GM21737 (cell line): ENCODE results near the gene AP1M2.

Experiments
- ATAC-seq: cut with Tn5 transposase; IDR thresholded peaks from one replicate; pipeline ENCODE4 v1.9.1; 2021; ENCODE audit warnings: mild to moderate bottlenecking, moderate library complexity; ENCODE audit not compliant: unreplicated experiment

AP1M2 gene

DNA sequence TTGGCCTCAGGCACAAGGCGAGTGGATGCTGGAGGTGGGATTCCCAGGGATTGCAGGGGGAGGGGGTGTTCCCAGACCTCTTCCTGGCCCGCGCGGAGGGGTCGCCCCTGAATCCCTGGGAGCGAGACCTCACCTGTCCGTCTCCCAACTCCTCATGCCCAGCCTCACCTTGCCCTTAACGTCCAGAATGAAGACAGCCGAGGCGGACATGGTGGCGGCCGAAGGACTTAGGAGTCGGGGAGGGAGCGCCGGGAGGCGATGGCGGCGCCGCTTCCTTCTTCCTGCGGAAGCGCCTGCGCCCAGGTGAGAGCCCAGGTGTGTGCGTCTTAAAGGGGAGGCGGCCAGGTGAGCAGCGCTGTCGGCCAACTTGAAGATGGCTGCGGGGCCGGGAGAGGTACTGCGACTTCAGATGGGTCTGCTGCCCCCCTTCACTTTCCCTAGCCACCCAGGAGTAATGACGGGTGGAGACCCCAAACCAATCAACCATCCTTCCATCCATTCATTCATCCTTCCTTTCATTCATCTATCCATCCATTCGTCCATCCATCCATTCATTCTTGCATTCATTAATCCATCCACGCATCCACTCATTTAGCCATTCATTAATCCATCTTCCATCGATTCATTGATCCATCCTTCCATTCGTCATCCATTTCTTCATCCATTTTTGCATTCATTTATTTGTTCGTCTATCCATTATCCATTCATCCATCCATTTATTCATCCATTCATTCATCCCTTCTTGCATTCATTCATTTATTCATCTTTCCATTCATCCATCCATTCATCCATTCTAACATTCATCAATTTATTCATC, at the start of gene AP1M2:
Gene AP1M2, minus strand, starts transcription at position 291 of the 817 bp plus-strand sequence. Its CDS starts 81 bp downstream, at position 210.
- no peak for ATAC-seq

DNA sequence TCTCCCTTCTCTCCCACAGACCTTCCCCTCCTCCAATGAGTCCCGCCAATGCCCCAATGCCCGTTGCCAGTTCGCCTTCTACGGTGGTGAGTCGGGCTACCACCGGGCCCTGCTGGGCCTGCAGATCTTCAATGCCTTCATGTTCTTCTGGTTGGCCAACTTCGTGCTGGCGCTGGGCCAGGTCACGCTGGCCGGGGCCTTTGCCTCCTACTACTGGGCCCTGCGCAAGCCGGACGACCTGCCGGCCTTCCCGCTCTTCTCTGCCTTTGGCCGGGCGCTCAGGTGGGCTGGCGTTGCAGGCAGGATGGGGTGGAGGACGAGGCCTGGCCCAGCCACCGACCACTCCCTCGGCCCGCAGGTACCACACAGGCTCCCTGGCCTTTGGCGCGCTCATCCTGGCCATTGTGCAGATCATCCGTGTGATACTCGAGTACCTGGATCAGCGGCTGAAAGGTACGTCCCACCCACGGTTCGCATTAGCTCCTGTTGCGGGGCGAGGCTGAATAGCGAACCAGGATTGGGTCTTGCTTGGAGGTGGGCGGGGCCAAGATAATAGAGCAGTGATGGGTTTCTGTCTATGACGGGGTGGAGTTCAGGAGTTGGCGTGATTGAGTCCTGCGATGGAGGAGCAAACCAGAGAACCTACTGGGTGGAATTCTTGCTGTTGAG, 49.3 kb upstream of the AP1M2 start:
- no peak for ATAC-seq

DNA sequence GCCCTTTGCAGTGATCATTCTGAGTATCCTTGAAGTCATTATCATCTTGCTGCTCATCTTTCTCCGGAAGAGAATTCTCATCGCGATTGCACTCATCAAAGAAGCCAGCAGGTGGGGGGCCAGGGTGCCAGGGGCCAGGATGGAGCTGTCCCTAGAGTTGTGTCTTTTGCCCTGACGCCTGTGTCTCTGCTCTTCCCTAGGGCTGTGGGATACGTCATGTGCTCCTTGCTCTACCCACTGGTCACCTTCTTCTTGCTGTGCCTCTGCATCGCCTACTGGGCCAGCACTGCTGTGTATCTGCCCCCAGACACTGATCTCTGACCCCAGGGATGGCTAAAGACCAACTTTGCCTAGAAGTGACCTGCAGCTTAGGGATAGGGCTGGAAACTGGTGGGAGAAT, 47.9 kb upstream of the AP1M2 start:
- no peak for ATAC-seq

- no peak for ATAC-seq
Measured at GRCh38 chr19:10634430-10634829, 47.3 kb upstream of the AP1M2 start.

DNA sequence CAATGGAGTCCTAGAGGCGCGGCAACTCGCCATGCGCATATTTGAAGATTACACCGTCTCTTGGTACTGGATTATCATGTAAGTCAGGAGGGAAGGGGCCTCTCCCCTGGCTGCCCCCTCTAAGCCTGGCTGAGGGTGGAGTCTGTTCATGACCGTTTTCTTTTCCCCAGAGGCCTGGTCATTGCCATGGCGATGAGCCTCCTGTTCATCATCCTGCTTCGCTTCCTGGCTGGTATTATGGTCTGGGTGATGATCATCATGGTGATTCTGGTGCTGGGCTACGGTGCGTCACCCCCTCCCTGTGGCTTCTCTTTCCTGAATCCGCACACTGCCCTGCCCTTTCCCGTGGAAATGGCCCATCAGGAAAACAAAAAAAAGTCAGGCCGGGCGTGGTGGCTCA, 44.8 kb upstream of the AP1M2 start:
- ATAC-seq: no peak

- no peak for ATAC-seq
Measured at GRCh38 chr19:10625762-10626138, 38.6 kb upstream of the AP1M2 start.

- no peak for ATAC-seq
Measured at GRCh38 chr19:10625003-10625761, 38.1 kb upstream of the AP1M2 start, which contains the start of gene SLC44A2. TSS of gene SLC44A2 (plus strand) at chr19:10625553. CDS start at chr19:10625634, 81 bp downstream.

DNA sequence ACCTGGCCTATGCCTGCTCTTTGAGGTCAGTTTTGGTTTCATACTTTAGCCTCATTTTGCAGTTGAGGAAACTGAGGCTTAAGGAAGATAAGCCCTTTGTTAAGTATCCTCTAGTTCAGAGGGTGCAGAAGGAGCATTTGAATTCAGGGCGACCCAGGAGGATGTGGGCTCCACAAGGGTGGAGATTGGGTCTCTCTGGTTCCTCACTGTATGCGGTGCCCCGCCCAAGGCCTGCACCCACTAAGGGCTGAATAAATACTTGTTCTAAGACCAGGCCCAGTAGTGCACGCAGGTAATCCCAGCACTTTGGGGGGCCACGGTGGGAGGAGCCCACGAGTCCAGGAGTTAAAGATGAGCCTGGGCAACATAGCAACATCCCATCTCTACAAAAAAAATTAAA, 37.5 kb upstream of the AP1M2 start:
- ATAC-seq: no peak

- no peak for ATAC-seq
Measured at GRCh38 chr19:10621966-10622365, 34.9 kb upstream of the AP1M2 start.

- ATAC-seq: no peak
Measured at GRCh38 chr19:10620786-10621185, 33.7 kb upstream of the AP1M2 start.

- no peak for ATAC-seq
Measured at GRCh38 chr19:10618846-10619245, 31.7 kb upstream of the AP1M2 start.

- ATAC-seq: no peak
Measured at GRCh38 chr19:10617409-10618121, 30.5 kb upstream of the AP1M2 start.

DNA sequence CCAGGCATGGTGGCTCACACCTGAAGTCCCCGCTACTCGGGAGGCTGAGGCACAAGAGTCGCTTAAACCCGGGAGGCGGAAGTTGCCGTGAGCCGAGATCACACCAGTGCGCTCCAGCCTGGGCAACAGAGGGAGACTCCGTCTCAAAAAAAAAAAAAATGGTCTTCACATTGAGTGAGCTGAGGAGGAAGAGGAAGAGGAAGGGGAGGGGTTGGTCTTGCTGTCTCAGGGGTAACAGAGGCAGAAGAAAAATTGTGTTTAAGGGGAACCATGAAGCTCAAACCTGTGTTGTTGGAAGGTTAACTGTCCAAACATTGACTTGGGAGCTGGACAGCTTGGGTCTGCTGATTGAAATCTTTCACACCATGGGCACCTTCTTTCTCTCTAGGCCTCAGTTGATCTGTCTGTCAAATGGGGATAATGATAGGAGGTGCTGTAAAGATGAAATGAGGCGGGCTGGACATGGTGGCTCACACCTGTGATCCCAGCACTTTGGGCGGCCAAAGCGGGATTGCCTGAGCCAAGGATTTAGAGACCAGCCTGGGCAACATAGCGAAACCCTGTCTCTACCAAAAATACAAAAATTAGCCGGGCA, 28.4 kb upstream of the AP1M2 start:
- ATAC-seq: no peak

DNA sequence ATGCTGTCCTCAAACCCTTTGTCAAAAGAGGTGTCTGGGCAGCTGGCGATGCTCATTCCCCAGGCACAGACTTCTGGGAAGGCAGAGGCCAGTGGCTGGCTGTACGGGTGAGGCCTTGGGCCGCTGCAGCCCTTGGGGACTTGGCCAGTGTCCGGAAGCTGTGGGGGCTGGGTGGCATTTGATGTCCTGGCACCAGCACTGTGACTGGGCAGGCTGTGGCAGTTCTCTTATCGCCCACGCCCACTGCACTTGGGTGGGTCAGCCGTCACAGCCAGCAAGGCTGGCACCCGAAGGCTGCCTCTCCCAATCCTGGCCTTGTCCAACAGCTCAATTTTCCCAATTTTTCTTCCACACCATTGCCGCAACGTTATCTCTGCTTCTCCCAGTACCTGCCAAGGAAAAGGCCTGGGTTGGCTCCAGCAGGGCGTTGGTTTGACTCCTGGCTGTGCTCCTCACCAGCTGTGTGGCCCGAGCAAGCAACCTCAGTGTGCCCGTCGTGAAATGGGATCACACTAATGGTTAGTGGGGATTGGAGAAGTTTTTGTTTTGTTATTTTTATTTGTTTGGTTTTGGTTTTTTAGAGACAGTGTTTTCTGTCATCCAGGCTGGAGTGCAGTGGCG, 25.5 kb upstream of the AP1M2 start:
- ATAC-seq: no peak

DNA sequence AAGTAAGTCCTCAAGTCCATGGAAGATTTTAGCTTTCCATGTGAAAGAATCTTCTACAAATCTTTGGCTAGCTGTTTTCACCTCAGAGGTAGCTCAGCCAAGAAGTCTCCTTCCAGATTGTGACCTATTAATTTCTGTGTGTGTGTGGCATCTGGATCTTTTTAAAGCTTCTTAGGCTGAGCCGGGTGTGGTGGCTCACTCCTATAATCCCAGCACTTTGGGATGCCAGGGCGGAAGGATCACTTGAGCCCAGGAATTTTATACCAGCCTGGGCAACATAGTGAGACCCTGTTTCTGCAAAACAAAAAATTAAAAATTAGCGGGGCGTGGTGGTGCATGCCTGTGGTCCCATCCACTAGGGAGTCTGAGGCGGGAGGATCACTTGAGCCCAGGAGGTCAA, 24.8 kb upstream of the AP1M2 start:
- ATAC-seq: no peak

- ATAC-seq: peak; percentile 8
Measured at GRCh38 chr19:10604460-10604980, 17.4 kb upstream of the AP1M2 start.

GRCh38 chr19:10603873-10604459, 16.9 kb upstream of the AP1M2 start:
- peak; percentile 20 for ATAC-seq

GRCh38 chr19:10603084-10603872, 16.2 kb upstream of the AP1M2 start:
- peak; percentile 48 for ATAC-seq
